Hepatocyte (in vitro differentiated cells): ENCODE data around the gene NDUFB8.

ENCODE experiments used
- EZH2phosphoT487 ChIP-seq: fragments of 200-600 bp; sonication (generic); IDR thresholded peaks from one replicate; pipeline ENCODE4 v1.6.1; 2018; ENCODE audit warnings: antibody characterized with exemption, mild to moderate bottlenecking, low read depth, moderate library complexity; ENCODE audit not compliant: unreplicated experiment, severe bottlenecking
- TF ChIP-seq, protein P1 (sequence below): fragments of 200-600 bp; sonication (generic); IDR thresholded peaks from 2 replicates; pipeline ENCODE4 v1.5.1; 2016; ENCODE audit warnings: antibody characterized with exemption, mild to moderate bottlenecking; ENCODE audit not compliant: poor library complexity

DNA sequence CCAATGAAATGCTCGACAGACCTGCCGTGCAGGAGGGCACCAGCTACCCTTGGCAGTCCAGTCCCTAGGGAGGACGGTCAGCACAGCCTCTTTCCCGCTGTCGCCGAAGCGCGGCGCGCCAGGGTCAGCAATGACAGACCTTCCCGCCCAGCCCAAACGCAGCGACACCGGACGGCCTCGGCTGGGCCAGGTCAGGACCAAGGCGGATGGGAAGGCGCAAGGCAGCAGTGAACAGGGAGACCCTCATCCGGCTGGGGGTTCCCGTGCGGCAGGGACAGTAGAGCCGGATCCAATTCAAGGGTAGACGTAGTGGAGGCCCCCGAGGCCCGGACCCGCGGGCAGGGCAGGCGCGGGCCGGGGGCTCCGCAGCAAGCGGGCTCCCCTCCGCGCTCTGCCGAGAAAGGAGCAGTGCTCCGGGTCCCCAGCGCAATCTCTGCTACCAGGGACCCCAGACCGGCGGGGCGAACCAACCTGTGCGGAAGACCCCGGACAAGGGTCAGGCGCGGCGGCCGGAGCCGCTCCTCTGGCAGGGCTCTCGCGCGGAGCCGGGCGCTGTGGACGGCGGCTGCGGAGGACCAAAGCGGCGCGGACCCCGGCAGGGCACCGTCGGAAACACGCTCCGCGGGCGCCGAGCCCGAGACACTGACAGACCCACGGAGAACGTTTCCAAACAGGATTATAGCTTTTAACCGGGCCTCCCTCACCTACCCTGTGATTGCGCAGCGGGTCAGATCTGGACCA lies 10.2 kb downstream of the NDUFB8 start, which contains the start of gene SEC31B:
- TF ChIP-seq, protein P1, sequence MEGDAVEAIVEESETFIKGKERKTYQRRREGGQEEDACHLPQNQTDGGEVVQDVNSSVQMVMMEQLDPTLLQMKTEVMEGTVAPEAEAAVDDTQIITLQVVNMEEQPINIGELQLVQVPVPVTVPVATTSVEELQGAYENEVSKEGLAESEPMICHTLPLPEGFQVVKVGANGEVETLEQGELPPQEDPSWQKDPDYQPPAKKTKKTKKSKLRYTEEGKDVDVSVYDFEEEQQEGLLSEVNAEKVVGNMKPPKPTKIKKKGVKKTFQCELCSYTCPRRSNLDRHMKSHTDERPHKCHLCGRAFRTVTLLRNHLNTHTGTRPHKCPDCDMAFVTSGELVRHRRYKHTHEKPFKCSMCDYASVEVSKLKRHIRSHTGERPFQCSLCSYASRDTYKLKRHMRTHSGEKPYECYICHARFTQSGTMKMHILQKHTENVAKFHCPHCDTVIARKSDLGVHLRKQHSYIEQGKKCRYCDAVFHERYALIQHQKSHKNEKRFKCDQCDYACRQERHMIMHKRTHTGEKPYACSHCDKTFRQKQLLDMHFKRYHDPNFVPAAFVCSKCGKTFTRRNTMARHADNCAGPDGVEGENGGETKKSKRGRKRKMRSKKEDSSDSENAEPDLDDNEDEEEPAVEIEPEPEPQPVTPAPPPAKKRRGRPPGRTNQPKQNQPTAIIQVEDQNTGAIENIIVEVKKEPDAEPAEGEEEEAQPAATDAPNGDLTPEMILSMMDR = no peak
- no peak for TF ChIP-seq EZH2phosphoT487
